Measurements from ENCODE around the gene AGAP5.

Gene AGAP5

DNA sequence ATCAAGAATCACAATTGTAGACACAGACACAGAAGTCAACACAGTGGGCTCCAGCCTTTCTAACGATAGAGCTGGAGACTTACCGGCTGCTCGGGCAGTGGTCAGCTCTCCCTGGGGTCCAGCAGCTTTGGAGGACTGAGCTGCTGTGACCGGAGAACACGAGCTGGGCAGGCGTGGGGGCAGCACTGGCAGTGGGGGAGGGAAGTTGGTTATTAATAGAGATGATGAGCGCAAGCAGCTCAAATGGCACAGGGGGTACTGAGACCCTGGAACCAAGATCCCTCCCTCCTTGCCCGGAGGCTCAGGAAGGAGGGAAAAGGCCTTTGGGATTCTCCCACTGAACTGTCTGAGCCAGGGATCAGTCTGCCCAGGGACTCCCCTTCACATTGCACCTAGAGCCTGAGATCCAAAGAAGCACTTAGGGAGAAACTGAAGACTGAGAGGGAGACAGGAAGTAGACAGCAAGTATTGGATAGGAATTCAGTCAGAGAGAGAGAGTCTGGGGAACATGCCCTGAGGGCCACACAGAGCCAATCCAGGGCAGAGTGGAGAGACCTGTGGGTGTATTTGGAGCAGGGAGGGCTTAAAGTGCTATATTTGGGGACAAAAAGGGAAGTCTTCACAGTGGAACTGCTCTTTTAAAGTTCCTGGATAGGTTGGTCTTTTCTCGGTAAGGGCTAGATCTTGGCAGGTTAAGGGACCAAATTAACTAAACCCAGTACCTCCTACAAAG is 56.4 kb downstream of the AGAP5 start, which contains the start of gene MYOZ1:
Gene MYOZ1 (minus strand): TSS at position 147 of the 733 bp plus-strand sequence. CDS start 1,457 bp downstream, outside the sequence.
- H3K27ac ChIP-seq (ENCODE audit: low read depth, low read length), result no peak within 1 kb of the TSS
- WGBS (ENCODE audit: extremely low coverage, insufficient coverage, low lambda C conversion rate), result no CpG with 5 or more reads among the region's 9 CpGs

GRCh38 chr10:73639286-73639685 is 58.6 kb downstream of the AGAP5 start:
- Histone ChIP-seq H3K79me1 (ENCODE audit: low read length) (no peaks in the 10 kb centered on the region), H3K9ac (ENCODE audit: low read length) (no peak overlapping the region), H3K4me3 (ENCODE audit: low read length) (no peak overlapping the region), H3K79me2 (ENCODE audit: control insufficient read depth, insufficient read depth, low read length) (no peaks in the 10 kb centered on the region), H3K27me3 (ENCODE audit: insufficient read depth, low read length, poor library complexity) (no peaks in the 10 kb centered on the region), H4K8ac (ENCODE audit: low read depth, low read length) (no peak overlapping the region), H4K5ac (ENCODE audit: low read length) (no peak overlapping the region), H3K4me1 (ENCODE audit: control insufficient read depth, low read depth, low read length) (no peaks in the 10 kb centered on the region), H3K4ac (ENCODE audit: low read depth, low read length) (no peak overlapping the region), H3K36me3 (ENCODE audit: control insufficient read depth, insufficient read depth, low read length) (no peaks in the 10 kb centered on the region), H2BK5ac (ENCODE audit: low read length) (no peak overlapping the region), H3K23ac (ENCODE audit: low read length) (no peak overlapping the region), H3K56ac (ENCODE audit: low read length) (no peak overlapping the region), H3K27ac (ENCODE audit: low read depth, low read length) (no peak overlapping the region), H3K18ac (ENCODE audit: low read length) (no peak overlapping the region), H2BK120ac (ENCODE audit: low read depth, low read length) (no peak overlapping the region), H2BK15ac (replicated peaks; ENCODE audit: low read depth) (no peak overlapping the region), H3K4me2 (ENCODE audit: low read length) (no peak overlapping the region), H2AK5ac (ENCODE audit: low read length) (no peak overlapping the region)
- WGBS (ENCODE audit: extremely low coverage, insufficient coverage, low lambda C conversion rate), result no CpG with 5 or more reads among the region's 3 CpGs
- no peak for DNase-seq

More for the DNA sequence above, 56.4 kb downstream of the AGAP5 start, which contains the start of gene MYOZ1:
- Histone ChIP-seq H3K4me2 (ENCODE audit: low read length) (no peak within 1 kb of the TSS), H2BK120ac (ENCODE audit: low read depth, low read length) (no peak within 1 kb of the TSS), H3K4me3 (ENCODE audit: low read length) (no peak within 1 kb of the TSS), H4K8ac (ENCODE audit: low read depth, low read length) (no peak within 1 kb of the TSS), H3K56ac (ENCODE audit: low read length) (peak within 1 kb of the TSS; percentile 62), H4K5ac (ENCODE audit: low read length) (no peak within 1 kb of the TSS), H3K36me3 (ENCODE audit: control insufficient read depth, insufficient read depth, low read length) (no peaks in the 10 kb centered on the region), H3K79me1 (ENCODE audit: low read length) (no peaks in the 10 kb centered on the region), H3K27me3 (ENCODE audit: insufficient read depth, low read length, poor library complexity) (no peaks in the 10 kb centered on the region), H3K4ac (ENCODE audit: low read depth, low read length) (no peak within 1 kb of the TSS), H3K18ac (ENCODE audit: low read length) (no peak within 1 kb of the TSS), H2BK5ac (ENCODE audit: low read length) (no peak within 1 kb of the TSS), H2BK15ac (replicated peaks; ENCODE audit: low read depth) (no peak within 1 kb of the TSS), H2AK5ac (ENCODE audit: low read length) (no peak within 1 kb of the TSS), H3K9ac (ENCODE audit: low read length) (no peak within 1 kb of the TSS), H3K79me2 (ENCODE audit: control insufficient read depth, insufficient read depth, low read length) (no peaks in the 10 kb centered on the region), H3K23ac (ENCODE audit: low read length) (no peak within 1 kb of the TSS), H3K4me1 (ENCODE audit: control insufficient read depth, low read depth, low read length) (no peaks in the 10 kb centered on the region)
- DNase-seq, result peak; percentile 78

DNA sequence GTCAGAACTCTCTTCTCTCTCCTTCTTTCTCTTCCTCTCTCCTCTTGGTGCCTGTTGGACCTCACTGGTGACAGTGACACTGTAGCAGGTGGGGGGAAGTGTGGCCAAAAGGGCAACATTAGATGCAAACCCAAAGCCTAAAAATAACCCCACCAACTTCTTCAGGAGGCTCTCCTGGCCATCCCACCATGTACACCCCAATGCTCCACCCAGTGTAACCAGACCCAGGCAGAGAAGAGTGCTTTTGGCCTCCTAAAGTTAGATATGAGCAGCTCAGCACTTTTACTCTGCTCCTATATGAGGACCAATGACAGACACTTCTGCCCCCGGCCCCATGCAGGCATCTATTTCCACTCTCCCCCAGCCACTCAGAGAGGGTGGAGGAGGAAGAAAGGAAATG is 62.1 kb downstream of the AGAP5 start:
- no peak overlapping the region for H3K4me3 ChIP-seq (ENCODE audit: low read length)
- no peaks in the 10 kb centered on the region for H3K79me1 ChIP-seq (ENCODE audit: low read length)
- no peak overlapping the region for H3K18ac ChIP-seq (ENCODE audit: low read length)
- DNase-seq, result no peak
- H3K79me2 ChIP-seq (ENCODE audit: control insufficient read depth, insufficient read depth, low read length), result no peaks in the 10 kb centered on the region
- no peak overlapping the region for H4K8ac ChIP-seq (ENCODE audit: low read depth, low read length)
- H3K56ac ChIP-seq (ENCODE audit: low read length), result no peak overlapping the region
- H3K4me1 ChIP-seq (ENCODE audit: control insufficient read depth, low read depth, low read length), result no peaks in the 10 kb centered on the region
- WGBS (ENCODE audit: extremely low coverage, insufficient coverage, low lambda C conversion rate), result no CpG with 5 or more reads among the region's 1 CpG
- no peak overlapping the region for H4K5ac ChIP-seq (ENCODE audit: low read length)
- no peak overlapping the region for H2AK5ac ChIP-seq (ENCODE audit: low read length)
- no peak overlapping the region for H3K4ac ChIP-seq (ENCODE audit: low read depth, low read length)
- H3K9ac ChIP-seq (ENCODE audit: low read length), result no peak overlapping the region
- no peak overlapping the region for H2BK5ac ChIP-seq (ENCODE audit: low read length)
- no peak overlapping the region for H3K27ac ChIP-seq (ENCODE audit: low read depth, low read length)
- H2BK15ac ChIP-seq (replicated peaks; ENCODE audit: low read depth), result no peak overlapping the region
- H3K4me2 ChIP-seq (ENCODE audit: low read length), result no peak overlapping the region
- H3K36me3 ChIP-seq (ENCODE audit: control insufficient read depth, insufficient read depth, low read length), result no peaks in the 10 kb centered on the region
- no peaks in the 10 kb centered on the region for H3K27me3 ChIP-seq (ENCODE audit: insufficient read depth, low read length, poor library complexity)
- H2BK120ac ChIP-seq (ENCODE audit: low read depth, low read length), result no peak overlapping the region
- H3K23ac ChIP-seq (ENCODE audit: low read length), result no peak overlapping the region

DNA sequence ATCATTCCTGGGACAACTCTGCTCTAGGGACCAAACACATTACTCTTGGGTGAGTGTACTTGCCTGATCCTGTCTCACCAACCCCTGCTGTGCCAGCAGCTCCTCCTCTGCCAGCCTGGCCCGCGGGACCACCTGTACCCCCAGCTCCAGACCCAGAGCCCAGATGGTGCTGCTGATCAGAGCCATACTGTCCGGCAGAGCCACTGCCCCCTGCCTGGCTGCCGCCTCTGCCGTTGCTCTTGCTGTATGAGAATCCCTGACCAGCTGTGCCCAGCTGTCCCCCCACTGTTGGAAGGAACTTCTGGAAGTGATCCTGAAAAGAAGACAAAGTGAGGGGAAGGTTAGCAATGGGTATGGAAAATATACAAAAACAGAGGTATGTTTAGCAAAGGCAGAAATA is 63.5 kb downstream of the AGAP5 start:
- no CpG with 5 or more reads among the region's 5 CpGs for WGBS (ENCODE audit: extremely low coverage, insufficient coverage, low lambda C conversion rate)
- H2BK15ac ChIP-seq (replicated peaks; ENCODE audit: low read depth), result no peak overlapping the region
- H3K23ac ChIP-seq (ENCODE audit: low read length), result peak overlapping the region; percentile 45
- H3K27me3 ChIP-seq (ENCODE audit: insufficient read depth, low read length, poor library complexity), result no peaks in the 10 kb centered on the region
- H4K8ac ChIP-seq (ENCODE audit: low read depth, low read length), result no peak overlapping the region
- no peak overlapping the region for H3K9ac ChIP-seq (ENCODE audit: low read length)
- no peak overlapping the region for H3K18ac ChIP-seq (ENCODE audit: low read length)
- no peaks in the 10 kb centered on the region for H3K36me3 ChIP-seq (ENCODE audit: control insufficient read depth, insufficient read depth, low read length)
- H3K79me1 ChIP-seq (ENCODE audit: low read length), result no peaks in the 10 kb centered on the region
- no peak for DNase-seq
- no peak overlapping the region for H2BK5ac ChIP-seq (ENCODE audit: low read length)
- no peak overlapping the region for H3K4me3 ChIP-seq (ENCODE audit: low read length)
- H2BK120ac ChIP-seq (ENCODE audit: low read depth, low read length), result no peak overlapping the region
- no peak overlapping the region for H3K27ac ChIP-seq (ENCODE audit: low read depth, low read length)
- no peak overlapping the region for H4K5ac ChIP-seq (ENCODE audit: low read length)
- H3K4me2 ChIP-seq (ENCODE audit: low read length), result no peak overlapping the region
- H3K4ac ChIP-seq (ENCODE audit: low read depth, low read length), result no peak overlapping the region
- no peak overlapping the region for H3K56ac ChIP-seq (ENCODE audit: low read length)
- no peak overlapping the region for H2AK5ac ChIP-seq (ENCODE audit: low read length)
- no peaks in the 10 kb centered on the region for H3K4me1 ChIP-seq (ENCODE audit: control insufficient read depth, low read depth, low read length)
- H3K79me2 ChIP-seq (ENCODE audit: control insufficient read depth, insufficient read depth, low read length), result no peaks in the 10 kb centered on the region

- Histone ChIP-seq H3K79me2 (ENCODE audit: control insufficient read depth, insufficient read depth, low read length) (no peaks in the 10 kb centered on the region), H2BK5ac (ENCODE audit: low read length) (no peak overlapping the region), H3K4me3 (ENCODE audit: low read length) (no peak overlapping the region), H2BK120ac (ENCODE audit: low read depth, low read length) (no peak overlapping the region), H3K36me3 (ENCODE audit: control insufficient read depth, insufficient read depth, low read length) (no peaks in the 10 kb centered on the region), H4K8ac (ENCODE audit: low read depth, low read length) (no peak overlapping the region), H3K4ac (ENCODE audit: low read depth, low read length) (no peak overlapping the region), H3K23ac (ENCODE audit: low read length) (no peak overlapping the region), H3K9ac (ENCODE audit: low read length) (no peak overlapping the region), H4K5ac (ENCODE audit: low read length) (no peak overlapping the region), H3K27me3 (ENCODE audit: insufficient read depth, low read length, poor library complexity) (no peaks in the 10 kb centered on the region), H3K4me1 (ENCODE audit: control insufficient read depth, low read depth, low read length) (no peaks in the 10 kb centered on the region), H3K56ac (ENCODE audit: low read length) (no peak overlapping the region), H3K27ac (ENCODE audit: low read depth, low read length) (no peak overlapping the region), H3K4me2 (ENCODE audit: low read length) (no peak overlapping the region), H3K79me1 (ENCODE audit: low read length) (no peaks in the 10 kb centered on the region), H3K18ac (ENCODE audit: low read length) (no peak overlapping the region), H2BK15ac (replicated peaks; ENCODE audit: low read depth) (no peak overlapping the region), H2AK5ac (ENCODE audit: low read length) (no peak overlapping the region)
- WGBS (ENCODE audit: extremely low coverage, insufficient coverage, low lambda C conversion rate), result no CpG with 5 or more reads among the region's 5 CpGs
- DNase-seq, result no peak
Observed at GRCh38 chr10:73629165-73629564, 68.7 kb downstream of the AGAP5 start.

DNA sequence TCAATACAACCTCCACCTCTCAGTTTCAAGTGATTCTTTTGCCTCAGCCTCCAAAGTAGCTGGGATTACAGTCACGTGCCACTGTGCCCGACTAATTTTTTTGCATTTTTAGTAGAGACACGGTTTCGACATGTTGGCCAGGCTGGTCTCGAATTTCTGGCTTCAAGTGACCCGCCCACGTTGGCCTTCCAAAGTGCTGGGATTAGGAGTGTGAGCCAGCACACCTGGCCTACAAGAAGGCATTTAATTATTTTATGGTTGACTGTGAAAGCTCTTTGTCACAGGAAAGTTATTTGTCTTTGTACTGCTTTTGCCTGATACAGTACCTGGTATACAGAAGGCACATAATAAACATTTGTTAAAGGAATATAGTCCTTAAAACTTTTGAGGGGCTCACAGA is 69.5 kb downstream of the AGAP5 start:
- no peak for DNase-seq
- Histone ChIP-seq H3K4ac (ENCODE audit: low read depth, low read length) (no peak overlapping the region), H4K8ac (ENCODE audit: low read depth, low read length) (no peak overlapping the region), H3K9ac (ENCODE audit: low read length) (no peak overlapping the region), H3K27ac (ENCODE audit: low read depth, low read length) (no peak overlapping the region), H3K4me3 (ENCODE audit: low read length) (no peak overlapping the region), H2AK5ac (ENCODE audit: low read length) (no peak overlapping the region), H3K79me1 (ENCODE audit: low read length) (no peaks in the 10 kb centered on the region), H3K18ac (ENCODE audit: low read length) (no peak overlapping the region), H3K56ac (ENCODE audit: low read length) (no peak overlapping the region), H2BK120ac (ENCODE audit: low read depth, low read length) (no peak overlapping the region), H3K79me2 (ENCODE audit: control insufficient read depth, insufficient read depth, low read length) (no peaks in the 10 kb centered on the region), H2BK15ac (replicated peaks; ENCODE audit: low read depth) (no peak overlapping the region), H2BK5ac (ENCODE audit: low read length) (no peak overlapping the region), H4K5ac (ENCODE audit: low read length) (no peak overlapping the region), H3K4me2 (ENCODE audit: low read length) (no peak overlapping the region), H3K23ac (ENCODE audit: low read length) (no peak overlapping the region), H3K4me1 (ENCODE audit: control insufficient read depth, low read depth, low read length) (no peaks in the 10 kb centered on the region), H3K36me3 (ENCODE audit: control insufficient read depth, insufficient read depth, low read length) (no peaks in the 10 kb centered on the region), H3K27me3 (ENCODE audit: insufficient read depth, low read length, poor library complexity) (no peaks in the 10 kb centered on the region)
- WGBS (ENCODE audit: extremely low coverage, insufficient coverage, low lambda C conversion rate), result no CpG with 5 or more reads among the region's 7 CpGs
